GM12878 (cell line): Measurements from ENCODE around the gene MIR17HG. TPM values are rescaled to one million over a fixed set of nuclear protein-coding genes. Genes with fewer than 3 reads are reported as not detected.

Experiments
- ATAC-seq: fragments of 200-7000 bp; cut with Tn5 transposase; 3 replicates; pipeline ENCODE4 v1.9.1; 2020; ENCODE audit warnings: mild to moderate bottlenecking, moderate library complexity
- BruUV-seq: library from RNA; stranded (reverse); fragments of 400-500 nt; replicated peaks from 2 replicates; lab custom pipeline; 2021; lab: Mats Ljungman, UMichigan
- CTCF ChIA-PET: fragments of 300-600 bp; sonication (Branson Sonifier 250); formaldehyde crosslinking; extraction: SDS; loops from one replicate; lab custom pipeline; 2021; ENCODE audit warnings: inconsistent platforms; lab: Yijun Ruan, JAX
- POLR2A ChIA-PET: fragments of 350-600 bp; formaldehyde crosslinking; extraction: SDS; loops from one replicate; lab custom pipeline; 2021; ENCODE audit warnings: inconsistent platforms; lab: Charles Lee
- RAD21 ChIA-PET: fragments of 300-600 bp; sonication (Branson Sonifier 250); formaldehyde crosslinking; loops from one replicate; lab custom pipeline; 2023; ENCODE audit warnings: antibody characterized with exemption; ENCODE audit not compliant: unreplicated experiment; lab: Charles Lee
- SMC1A ChIA-PET: fragments of 300-600 bp; sonication (Branson Sonifier 250); formaldehyde crosslinking; loops from one replicate; lab custom pipeline; 2023; ENCODE audit not compliant: unreplicated experiment, uncharacterized antibody; lab: Charles Lee
- DNase-seq: peaks from one replicate; pipeline ENCODE4 v3.0.0-alpha.2; 2011; ENCODE audit warnings: low read depth, low spot score
- FAIRE-seq: peaks from 3 replicates; lab custom pipeline; 2011; peaks lifted over from hg19 to GRCh38; lab: Jason Lieb, UNC
- H2AFZ ChIP-seq: 2 replicates; pipeline ENCODE4 v1.6.0; 2011; ENCODE audit warnings: low read depth, low read length, control low read depth; ENCODE audit not compliant: control insufficient read depth
- H3K27ac ChIP-seq: 2 replicates; pipeline ENCODE4 v1.5.1; 2011; ENCODE audit warnings: control low read depth; ENCODE audit not compliant: control insufficient read depth, insufficient read depth
- H3K27me3 ChIP-seq, 2 experiments: replicated peaks in 1 of 2; 2 replicates each; pipeline versions ENCODE4 v1.6.0 to v1.6.1; 2011; ENCODE audit warnings: low read length in 1 of 2; ENCODE audit not compliant: control insufficient read depth in 2 of 2, insufficient read depth in 2 of 2
- H3K36me3 ChIP-seq, 2 experiments: 2 replicates each; pipeline ENCODE4 v1.5.1; 2011; ENCODE audit warnings: low read length in 1 of 2; ENCODE audit not compliant: control insufficient read depth in 2 of 2, insufficient read depth in 2 of 2
- H3K4me1 ChIP-seq: 2 replicates; pipeline ENCODE4 v1.6.1; 2011; ENCODE audit warnings: mild to moderate bottlenecking, low read length, moderate library complexity, mixed read lengths; ENCODE audit not compliant: control insufficient read depth, insufficient read depth
- H3K4me2 ChIP-seq: 2 replicates; pipeline ENCODE4 v1.6.0; 2011; ENCODE audit warnings: control low read depth; ENCODE audit not compliant: control insufficient read depth, insufficient read depth
- H3K4me3 ChIP-seq: fragments of 200-600 bp; sonication (generic); 2 replicates; pipeline ENCODE4 v1.5.1; 2016
- H3K79me2 ChIP-seq: 2 replicates; pipeline ENCODE4 v1.6.0; 2011; ENCODE audit warnings: low read length; ENCODE audit not compliant: control insufficient read depth, insufficient read depth
- H3K9ac ChIP-seq: 2 replicates; pipeline ENCODE4 v1.8.0; 2011; ENCODE audit warnings: low read length, control low read depth, mixed read lengths; ENCODE audit not compliant: control insufficient read depth, insufficient read depth
- H3K9me3 ChIP-seq: replicated peaks from 3 replicates; pipeline ENCODE4 v1.5.1; 2011; ENCODE audit warnings: mild to moderate bottlenecking, low read length; ENCODE audit not compliant: control insufficient read depth, insufficient read depth
- H4K20me1 ChIP-seq: 2 replicates; pipeline ENCODE4 v1.6.0; 2011; ENCODE audit not compliant: control insufficient read depth, insufficient read depth
- ATF3 ChIP-seq: IDR thresholded peaks from 2 replicates; pipeline ENCODE4 v1.6.1; 2011; ENCODE audit warnings: low read depth, mild to moderate bottlenecking, low read length, moderate library complexity, borderline replicate concordance; ENCODE audit errors: extremely low read depth
- BHLHE40 ChIP-seq, 2 experiments: fragments of 450-650 bp in 1 of 2; IDR thresholded peaks; 2 replicates each; pipeline ENCODE4 v1.6.1; 2011 to 2017; ENCODE audit warnings: low read depth in 2 of 2, borderline replicate concordance in 1 of 2, improper control_type of control experiment in 1 of 2, low read length in 1 of 2, mild to moderate bottlenecking in 1 of 2
- CREB1 ChIP-seq: IDR thresholded peaks from 2 replicates; pipeline ENCODE4 v1.6.1; 2012; ENCODE audit warnings: low read depth, mild to moderate bottlenecking, inconsistent platforms
- E2F8 ChIP-seq: fragments of 450-650 bp; IDR thresholded peaks from 2 replicates; pipeline ENCODE4 v1.6.1; 2018; ENCODE audit warnings: mild to moderate bottlenecking, low read depth, moderate library complexity; ENCODE audit not compliant: partially characterized antibody
- IKZF2 ChIP-seq, 2 experiments: fragments of 450-650 bp; IDR thresholded peaks; 2 replicates each; pipeline ENCODE4 v1.6.1; 2017; ENCODE audit warnings: mild to moderate bottlenecking in 2 of 2, moderate library complexity in 2 of 2
- JUND ChIP-seq: IDR thresholded peaks from 2 replicates; pipeline ENCODE4 v1.6.1; 2012; ENCODE audit warnings: low read depth, mild to moderate bottlenecking, low read length, improper control_type of control experiment, moderate library complexity
- KDM1A ChIP-seq: fragments of 200-600 bp; sonication (generic); IDR thresholded peaks from 2 replicates; pipeline ENCODE4 v1.6.1; 2016; ENCODE audit warnings: borderline replicate concordance
- MEF2A ChIP-seq: IDR thresholded peaks from 2 replicates; pipeline ENCODE4 v1.6.1; 2011; ENCODE audit warnings: low read depth, mild to moderate bottlenecking, low read length, moderate library complexity; ENCODE audit not compliant: insufficient read depth
- MYB ChIP-seq: fragments of 150-350 bp; IDR thresholded peaks from 2 replicates; pipeline ENCODE4 v1.6.1; 2014; ENCODE audit warnings: mild to moderate bottlenecking, low read depth, low read length, borderline replicate concordance
- NFYA ChIP-seq: IDR thresholded peaks from 2 replicates; pipeline ENCODE4 v1.6.1; 2011; ENCODE audit warnings: low read depth, mild to moderate bottlenecking, low read length, improper control_type of control experiment, borderline replicate concordance
- POLR2A ChIP-seq: IDR thresholded peaks from 2 replicates; pipeline ENCODE4 v1.6.1; 2011; ENCODE audit warnings: low read depth, mild to moderate bottlenecking, low read length
- RBBP5 ChIP-seq: fragments of 200-600 bp; sonication (generic); conservative IDR thresholded peaks from 2 replicates; pipeline ENCODE4 v1.6.1; 2016
- RELB ChIP-seq: fragments of 450-650 bp; IDR thresholded peaks from 2 replicates; pipeline ENCODE4 v1.6.1; 2017; ENCODE audit warnings: low read depth, mild to moderate bottlenecking, moderate library complexity
- SUZ12 ChIP-seq: fragments of 200-600 bp; sonication (generic); IDR thresholded peaks from one replicate; pipeline ENCODE4 v1.6.1; 2018; ENCODE audit warnings: antibody characterized with exemption, mild to moderate bottlenecking; ENCODE audit not compliant: unreplicated experiment
- TBL1XR1 ChIP-seq: IDR thresholded peaks from 2 replicates; pipeline ENCODE4 v1.6.1; 2012; ENCODE audit warnings: low read depth, low read length, improper control_type of control experiment
- YBX1 ChIP-seq: fragments of 450-650 bp; IDR thresholded peaks from 2 replicates; pipeline ENCODE4 v1.6.1; 2016; ENCODE audit warnings: antibody characterized with exemption
- ZNF207 ChIP-seq: fragments of 450-650 bp; IDR thresholded peaks from 2 replicates; pipeline ENCODE4 v1.6.1; 2014; ENCODE audit warnings: antibody characterized with exemption, mild to moderate bottlenecking, borderline replicate concordance
- ZNF274 ChIP-seq: IDR thresholded peaks from one replicate; pipeline ENCODE4 v1.8.0; 2011; ENCODE audit not compliant: insufficient read length, insufficient read depth
- ZNF622 ChIP-seq: fragments of 450-650 bp; IDR thresholded peaks from 2 replicates; pipeline ENCODE4 v1.6.1; 2017; ENCODE audit warnings: mild to moderate bottlenecking, inconsistent platforms
- ZSCAN29 ChIP-seq: fragments of 450-650 bp; IDR thresholded peaks from 2 replicates; pipeline ENCODE4 v1.6.1; 2017; ENCODE audit warnings: mild to moderate bottlenecking, moderate library complexity
- WGBS: methylation state at CpG from one replicate; pipeline ENCODE4 v1.1.6; 2016; ENCODE audit warnings: low lambda C conversion rate; ENCODE audit not compliant: insufficient replicate concordance, insufficient coverage; ENCODE audit errors: missing lambda C conversion rate; 5-methylcytosine and 5-hydroxymethylcytosine counted together
- in situ Hi-C: fragments of 300-500 bp; cut with MboI; formaldehyde crosslinking; loops from 9 replicates; pipeline ENCODE4 v1.14.3; 2018; ENCODE audit warnings: mixed read lengths
- intact Hi-C: fragments of 100-400 bp; cut with micrococcal nuclease; formaldehyde crosslinking; loops from one replicate; pipeline ENCODE4 v1.14.2; 2022; ENCODE audit not compliant: unreplicated experiment
- polyA plus RNA-seq, 11 experiments: library from polyadenylated mRNA; depleted of rRNA in 4 of 11; unstranded in 6 of 11; stranded (reverse) in 5 of 11; fragments of >200 nt; fragmentation: Nextera tagmentation in 4 of 11; fragmentation: Illumina TruSeq in 1 of 11; extraction: Ambion mirVana in 4 of 11; extraction: Trizol in 1 of 11; gene quantifications; 1 replicate in 1 of 11; 2 replicates in 10 of 11; pipeline versions ENCODE4 v1.2.1 to v1.2.3, GENCODE V29; 2011 to 2016; ENCODE audit warnings: inconsistent platforms in 2 of 11, missing spikeins in 2 of 11, low read depth in 1 of 11
- total RNA-seq, 4 experiments: library from RNA; depleted of rRNA in 3 of 4; stranded (reverse); fragments of >200 nt in 3 of 4; fragmentation: Illumina TruSeq in 1 of 4; extraction: Trizol in 1 of 4; gene quantifications; 2 replicates each; pipeline versions ENCODE4 v1.2.1 to v1.2.3, GENCODE V29; 2013 to 2021

MIR17HG gene
- total and polyA plus RNA-seq, 10 of the 15 experiments (the other 5 are each of a cell fraction or from before 2014, with no cell fraction given), result 4.4 to 37.7 (median 15.1) TPM

- no peak for DNase-seq
- POLR2A ChIA-PET, result interaction anchor here (0.6 to 2.8 kb wide), 5 partner anchors 11 to 46 kb away, joined by 3 to 12 read pairs (median 7); partner anchors contain the start of gene MIR17HG
- 1% methylated on average over 5 of the region's 5 CpGs for WGBS
- H3K27ac ChIP-seq, result no peak overlapping the region; the same call in 1 of the 2 replicates
- H3K4me1 ChIP-seq, result peaks cover 4% of the 10 kb centered on the region
- H3K4me3 ChIP-seq, result 0 out of 2 replicates have a peak overlapping the region, but pooled peaks have one; percentile 26
- CTCF ChIA-PET, result interaction anchor here (0.7 to 7.6 kb wide), 26 partner anchors 9 to 1143 kb away, joined by 3 to 111 read pairs (median 6); partner anchors contain the start of gene MIR17HG
- FAIRE-seq, result peak; percentile 78
- intact Hi-C loops, result loop anchor here (1.0 kb wide), 2 partner anchors 36 to 93 kb away; no protein-coding TSS in a partner anchor
- H3K9ac ChIP-seq, result peak overlapping the region; percentile 15
- no TSS peak for BruUV-seq
- SMC1A ChIA-PET, result interaction anchor here (0.6 to 7.9 kb wide), 23 partner anchors 9 to 414 kb away, joined by 3 to 73 read pairs (median 6); partner anchors contain the start of genes GPC5 and MIR17HG
- H3K4me2 ChIP-seq, result peak overlapping the region; percentile 87
- peak; percentile 86 for ATAC-seq
- no peaks in the 10 kb centered on the region for H3K9me3 ChIP-seq
- H3K27me3 ChIP-seq, result no peaks in the 10 kb centered on the region
- RAD21 ChIA-PET, result interaction anchor here (1.0 to 5.7 kb wide), 13 partner anchors 9 to 96 kb away, joined by 3 to 72 read pairs (median 8); partner anchors contain the start of gene MIR17HG
- in situ Hi-C loops, result no loop called here
- no peaks in the 10 kb centered on the region for H4K20me1 ChIP-seq
- no peaks in the 10 kb centered on the region for H3K79me2 ChIP-seq
- H3K36me3 ChIP-seq, result no peaks in the 10 kb centered on the region
- peak overlapping the region; percentile 48 for H2AFZ ChIP-seq
- TF ChIP-seq TBL1XR1 (no peak), E2F8 (no peak), SUZ12 (no peak), ZNF207 (no peak), YBX1 (no peak), CREB1 (no peak), RELB (no peak), ATF3 (no peak), MEF2A (no peak), MYB (no peak), ZNF274 (no peak), ZSCAN29 (no peak), NFYA (no peak), ZNF622 (no peak), IKZF2 (IDR thresholded peaks at IDR 0.05) (peak; percentile 42 to 60; a peak in 3 of 4 replicates), JUND (no peak), RBBP5 (no peak), KDM1A (no peak), POLR2A (no peak), BHLHE40 (IDR thresholded peaks at IDR 0.05; ENCODE audit: borderline replicate concordance in 1 of 2, low read depth in 2 of 2, low read length in 1 of 2) (no peak)
These were observed 34.4 kb upstream of the MIR17HG start for GRCh38 chr13:91313103-91313502.
